ENCODE results near the gene GPR179. TPM values are rescaled to one million over a fixed set of nuclear protein-coding genes. Genes with fewer than 3 reads are reported as not detected.

The GPR179 gene
- total RNA-seq, 1 experiment from 2014 or later = 0.09 TPM

DNA sequence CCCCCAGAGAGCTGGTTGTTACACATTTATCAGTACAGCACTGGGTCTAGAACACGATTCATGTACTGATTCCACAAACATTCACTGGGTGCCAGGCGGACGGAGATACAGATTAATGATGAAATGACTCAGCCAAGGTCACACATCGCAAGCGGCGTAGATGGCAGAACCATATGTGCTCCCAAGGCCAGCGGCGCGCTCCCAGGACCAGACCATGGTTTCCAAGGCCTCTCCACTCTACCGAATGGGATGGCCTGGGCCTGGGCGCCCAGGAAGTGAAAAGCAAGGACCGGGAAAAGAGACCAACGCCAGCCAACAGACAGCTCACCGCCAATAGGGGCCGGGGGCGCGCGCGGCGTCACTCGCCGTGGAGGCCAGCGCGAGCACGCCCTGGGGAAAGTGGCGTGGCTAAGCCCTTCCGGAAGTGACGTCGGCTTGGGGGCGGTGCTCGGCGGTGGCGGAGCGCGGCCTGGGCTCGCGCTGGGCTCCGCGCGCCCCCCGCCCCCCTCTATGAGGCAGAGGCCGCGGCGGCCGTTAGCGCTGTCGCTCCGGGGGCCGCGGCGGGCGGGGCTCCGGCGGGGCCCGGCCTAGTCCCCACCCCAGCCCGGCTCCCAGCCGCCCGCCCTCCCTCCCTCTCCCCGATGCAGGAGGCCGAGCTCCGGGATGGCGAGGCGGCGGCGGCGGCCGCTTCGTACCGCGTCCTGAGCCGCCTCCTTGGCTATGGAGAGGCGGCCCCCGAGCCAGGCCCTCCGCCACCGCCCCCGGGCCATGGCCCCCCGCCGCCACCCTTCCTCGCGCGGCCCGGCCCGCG is 7.9 kb upstream of the GPR179 start, which contains the start of gene SOCS7:
Gene SOCS7, plus strand, starts transcription at position 433 of the 811 bp plus-strand sequence. Its CDS starts 209 bp downstream, at position 642.
- ATAC-seq (peak; percentile 81), DNase-seq (ENCODE audit: low spot score) (peak; percentile 90)
- TF ChIP-seq SP1 (CRISPR knock-in tag; conservative IDR thresholded peaks at IDR 0.05) = peak; percentile 81
- TF ChIP-seq ETV6 (CRISPR knock-in tag; IDR thresholded peaks at IDR 0.05) = peak; percentile 73
- TF ChIP-seq OVOL2 (CRISPR knock-in tag; IDR thresholded peaks at IDR 0.05; ENCODE audit: borderline replicate concordance) = no peak
- TF ChIP-seq FOXK1 (CRISPR knock-in tag; IDR thresholded peaks at IDR 0.05) = 0 out of 2 replicates have a peak, but pooled peaks have one; percentile 15
- TF ChIP-seq, protein P1, sequence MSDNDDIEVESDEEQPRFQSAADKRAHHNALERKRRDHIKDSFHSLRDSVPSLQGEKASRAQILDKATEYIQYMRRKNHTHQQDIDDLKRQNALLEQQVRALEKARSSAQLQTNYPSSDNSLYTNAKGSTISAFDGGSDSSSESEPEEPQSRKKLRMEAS (CRISPR knock-in tag; IDR thresholded peaks at IDR 0.05) = peak; percentile 69; the same call in 1 of the 2 replicates
- TF ChIP-seq TCF7 (CRISPR knock-in tag; IDR thresholded peaks at IDR 0.05; ENCODE audit: low read depth) = no peak
- TF ChIP-seq, protein P2, sequence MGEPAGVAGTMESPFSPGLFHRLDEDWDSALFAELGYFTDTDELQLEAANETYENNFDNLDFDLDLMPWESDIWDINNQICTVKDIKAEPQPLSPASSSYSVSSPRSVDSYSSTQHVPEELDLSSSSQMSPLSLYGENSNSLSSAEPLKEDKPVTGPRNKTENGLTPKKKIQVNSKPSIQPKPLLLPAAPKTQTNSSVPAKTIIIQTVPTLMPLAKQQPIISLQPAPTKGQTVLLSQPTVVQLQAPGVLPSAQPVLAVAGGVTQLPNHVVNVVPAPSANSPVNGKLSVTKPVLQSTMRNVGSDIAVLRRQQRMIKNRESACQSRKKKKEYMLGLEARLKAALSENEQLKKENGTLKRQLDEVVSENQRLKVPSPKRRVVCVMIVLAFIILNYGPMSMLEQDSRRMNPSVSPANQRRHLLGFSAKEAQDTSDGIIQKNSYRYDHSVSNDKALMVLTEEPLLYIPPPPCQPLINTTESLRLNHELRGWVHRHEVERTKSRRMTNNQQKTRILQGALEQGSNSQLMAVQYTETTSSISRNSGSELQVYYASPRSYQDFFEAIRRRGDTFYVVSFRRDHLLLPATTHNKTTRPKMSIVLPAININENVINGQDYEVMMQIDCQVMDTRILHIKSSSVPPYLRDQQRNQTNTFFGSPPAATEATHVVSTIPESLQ (CRISPR knock-in tag; IDR thresholded peaks at IDR 0.05) = no peak
- TF ChIP-seq, protein P3, sequence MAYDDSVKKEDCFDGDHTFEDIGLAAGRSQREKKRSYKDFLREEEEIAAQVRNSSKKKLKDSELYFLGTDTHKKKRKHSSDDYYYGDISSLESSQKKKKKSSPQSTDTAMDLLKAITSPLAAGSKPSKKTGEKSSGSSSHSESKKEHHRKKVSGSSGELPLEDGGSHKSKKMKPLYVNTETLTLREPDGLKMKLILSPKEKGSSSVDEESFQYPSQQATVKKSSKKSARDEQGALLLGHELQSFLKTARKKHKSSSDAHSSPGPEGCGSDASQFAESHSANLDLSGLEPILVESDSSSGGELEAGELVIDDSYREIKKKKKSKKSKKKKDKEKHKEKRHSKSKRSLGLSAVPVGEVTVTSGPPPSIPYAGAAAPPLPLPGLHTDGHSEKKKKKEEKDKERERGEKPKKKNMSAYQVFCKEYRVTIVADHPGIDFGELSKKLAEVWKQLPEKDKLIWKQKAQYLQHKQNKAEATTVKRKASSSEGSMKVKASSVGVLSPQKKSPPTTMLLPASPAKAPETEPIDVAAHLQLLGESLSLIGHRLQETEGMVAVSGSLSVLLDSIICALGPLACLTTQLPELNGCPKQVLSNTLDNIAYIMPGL (CRISPR knock-in tag; IDR thresholded peaks at IDR 0.05) = peak; percentile 22; the same call in 1 of the 2 replicates
- TF ChIP-seq, protein P4, sequence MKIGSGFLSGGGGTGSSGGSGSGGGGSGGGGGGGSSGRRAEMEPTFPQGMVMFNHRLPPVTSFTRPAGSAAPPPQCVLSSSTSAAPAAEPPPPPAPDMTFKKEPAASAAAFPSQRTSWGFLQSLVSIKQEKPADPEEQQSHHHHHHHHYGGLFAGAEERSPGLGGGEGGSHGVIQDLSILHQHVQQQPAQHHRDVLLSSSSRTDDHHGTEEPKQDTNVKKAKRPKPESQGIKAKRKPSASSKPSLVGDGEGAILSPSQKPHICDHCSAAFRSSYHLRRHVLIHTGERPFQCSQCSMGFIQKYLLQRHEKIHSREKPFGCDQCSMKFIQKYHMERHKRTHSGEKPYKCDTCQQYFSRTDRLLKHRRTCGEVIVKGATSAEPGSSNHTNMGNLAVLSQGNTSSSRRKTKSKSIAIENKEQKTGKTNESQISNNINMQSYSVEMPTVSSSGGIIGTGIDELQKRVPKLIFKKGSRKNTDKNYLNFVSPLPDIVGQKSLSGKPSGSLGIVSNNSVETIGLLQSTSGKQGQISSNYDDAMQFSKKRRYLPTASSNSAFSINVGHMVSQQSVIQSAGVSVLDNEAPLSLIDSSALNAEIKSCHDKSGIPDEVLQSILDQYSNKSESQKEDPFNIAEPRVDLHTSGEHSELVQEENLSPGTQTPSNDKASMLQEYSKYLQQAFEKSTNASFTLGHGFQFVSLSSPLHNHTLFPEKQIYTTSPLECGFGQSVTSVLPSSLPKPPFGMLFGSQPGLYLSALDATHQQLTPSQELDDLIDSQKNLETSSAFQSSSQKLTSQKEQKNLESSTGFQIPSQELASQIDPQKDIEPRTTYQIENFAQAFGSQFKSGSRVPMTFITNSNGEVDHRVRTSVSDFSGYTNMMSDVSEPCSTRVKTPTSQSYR (CRISPR knock-in tag; IDR thresholded peaks at IDR 0.05) = 0 out of 2 replicates have a peak, but pooled peaks have one; percentile 30
- TF ChIP-seq, protein P5, sequence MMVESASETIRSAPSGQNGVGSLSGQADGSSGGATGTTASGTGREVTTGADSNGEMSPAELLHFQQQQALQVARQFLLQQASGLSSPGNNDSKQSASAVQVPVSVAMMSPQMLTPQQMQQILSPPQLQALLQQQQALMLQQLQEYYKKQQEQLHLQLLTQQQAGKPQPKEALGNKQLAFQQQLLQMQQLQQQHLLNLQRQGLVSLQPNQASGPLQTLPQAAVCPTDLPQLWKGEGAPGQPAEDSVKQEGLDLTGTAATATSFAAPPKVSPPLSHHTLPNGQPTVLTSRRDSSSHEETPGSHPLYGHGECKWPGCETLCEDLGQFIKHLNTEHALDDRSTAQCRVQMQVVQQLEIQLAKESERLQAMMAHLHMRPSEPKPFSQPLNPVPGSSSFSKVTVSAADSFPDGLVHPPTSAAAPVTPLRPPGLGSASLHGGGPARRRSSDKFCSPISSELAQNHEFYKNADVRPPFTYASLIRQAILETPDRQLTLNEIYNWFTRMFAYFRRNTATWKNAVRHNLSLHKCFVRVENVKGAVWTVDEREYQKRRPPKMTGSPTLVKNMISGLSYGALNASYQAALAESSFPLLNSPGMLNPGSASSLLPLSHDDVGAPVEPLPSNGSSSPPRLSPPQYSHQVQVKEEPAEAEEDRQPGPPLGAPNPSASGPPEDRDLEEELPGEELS (CRISPR knock-in tag; IDR thresholded peaks at IDR 0.05) = peak; percentile 71; the same call in 1 of the 2 replicates
- peak; percentile 92 for TF ChIP-seq CREM (CRISPR knock-in tag; IDR thresholded peaks at IDR 0.05)
- peak; percentile 82 for TF ChIP-seq GABPB1 (CRISPR knock-in tag; IDR thresholded peaks at IDR 0.05)
- peak; percentile 62 for TF ChIP-seq GTF2I (CRISPR knock-in tag; conservative IDR thresholded peaks at IDR 0.05)
- CTCF ChIA-PET = interaction anchor here (0.6 to 4.7 kb wide), 14 partner anchors 9 to 206 kb away, joined by 3 to 51 read pairs (median 6); no protein-coding TSS in a partner anchor
- no peaks in the 10 kb centered on the region; the same call in 1 of the 2 replicates for H3K27me3 Mint-ChIP-seq (ENCODE audit: low read depth)
- peaks cover 48% of the 10 kb centered on the region for H3K4me1 Mint-ChIP-seq
- H3K9me3 Mint-ChIP-seq = no peaks in the 10 kb centered on the region
- H3K27ac Mint-ChIP-seq = peak within 1 kb of the TSS; percentile 98
- POLR2A ChIA-PET = interaction anchor here (0.9 to 1.3 kb wide), 2 partner anchors 52 to 64 kb away, joined by 3 read pairs; no protein-coding TSS in a partner anchor
- H3K4me3 Mint-ChIP-seq = peak within 1 kb of the TSS; percentile 79
- no peaks in the 10 kb centered on the region for H3K36me3 Mint-ChIP-seq

DNA sequence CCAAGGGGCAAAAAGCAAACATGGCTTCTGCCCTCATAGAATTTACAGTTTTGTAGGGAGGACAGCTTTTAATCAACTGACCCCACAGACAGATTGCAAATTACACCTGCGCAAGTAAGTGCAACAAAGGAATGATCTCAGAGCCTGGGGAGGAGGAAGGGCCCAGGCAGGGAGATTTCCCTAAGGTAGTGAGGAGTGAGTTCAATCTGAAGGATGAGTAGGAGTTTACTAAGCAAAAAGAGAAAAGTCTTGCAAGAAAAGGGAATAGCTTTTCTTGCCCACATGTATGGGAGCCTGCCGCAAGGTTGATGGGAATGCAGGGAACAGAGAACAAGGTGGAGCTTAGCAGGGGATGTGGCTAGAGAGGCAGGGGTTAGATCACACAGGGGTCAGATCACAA is 6.3 kb upstream of the GPR179 start:
- Mint-ChIP-seq H3K27ac (peak overlapping the region; percentile 98), H3K4me1 (peaks cover 42% of the 10 kb centered on the region), H3K36me3 (no peaks in the 10 kb centered on the region), H3K4me3 (no peak overlapping the region; the same call in 1 of the 2 replicates), H3K9me3 (no peaks in the 10 kb centered on the region), H3K27me3 (ENCODE audit: low read depth) (no peaks in the 10 kb centered on the region; the same call in 1 of the 2 replicates)
- ChIA-PET POLR2A (interaction anchor here (1.3 to 1.9 kb wide), 2 partner anchors 65 to 102 kb away, joined by 4 to 20 read pairs; no protein-coding TSS in a partner anchor), CTCF (interaction anchor here (0.6 to 10.5 kb wide), 21 partner anchors 8 to 318 kb away, joined by 3 to 222 read pairs (median 8); no protein-coding TSS in a partner anchor)
- ATAC-seq (no peak), DNase-seq (ENCODE audit: low spot score) (no peak)
- no peak for TF ChIP-seq NR1H2 (CRISPR knock-in tag; IDR thresholded peaks at IDR 0.05)
- TF ChIP-seq, protein P6, sequence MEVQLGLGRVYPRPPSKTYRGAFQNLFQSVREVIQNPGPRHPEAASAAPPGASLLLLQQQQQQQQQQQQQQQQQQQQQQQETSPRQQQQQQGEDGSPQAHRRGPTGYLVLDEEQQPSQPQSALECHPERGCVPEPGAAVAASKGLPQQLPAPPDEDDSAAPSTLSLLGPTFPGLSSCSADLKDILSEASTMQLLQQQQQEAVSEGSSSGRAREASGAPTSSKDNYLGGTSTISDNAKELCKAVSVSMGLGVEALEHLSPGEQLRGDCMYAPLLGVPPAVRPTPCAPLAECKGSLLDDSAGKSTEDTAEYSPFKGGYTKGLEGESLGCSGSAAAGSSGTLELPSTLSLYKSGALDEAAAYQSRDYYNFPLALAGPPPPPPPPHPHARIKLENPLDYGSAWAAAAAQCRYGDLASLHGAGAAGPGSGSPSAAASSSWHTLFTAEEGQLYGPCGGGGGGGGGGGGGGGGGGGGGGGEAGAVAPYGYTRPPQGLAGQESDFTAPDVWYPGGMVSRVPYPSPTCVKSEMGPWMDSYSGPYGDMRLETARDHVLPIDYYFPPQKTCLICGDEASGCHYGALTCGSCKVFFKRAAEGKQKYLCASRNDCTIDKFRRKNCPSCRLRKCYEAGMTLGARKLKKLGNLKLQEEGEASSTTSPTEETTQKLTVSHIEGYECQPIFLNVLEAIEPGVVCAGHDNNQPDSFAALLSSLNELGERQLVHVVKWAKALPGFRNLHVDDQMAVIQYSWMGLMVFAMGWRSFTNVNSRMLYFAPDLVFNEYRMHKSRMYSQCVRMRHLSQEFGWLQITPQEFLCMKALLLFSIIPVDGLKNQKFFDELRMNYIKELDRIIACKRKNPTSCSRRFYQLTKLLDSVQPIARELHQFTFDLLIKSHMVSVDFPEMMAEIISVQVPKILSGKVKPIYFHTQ (CRISPR knock-in tag; IDR thresholded peaks at IDR 0.05) = no peak
- TF ChIP-seq, protein P7, sequence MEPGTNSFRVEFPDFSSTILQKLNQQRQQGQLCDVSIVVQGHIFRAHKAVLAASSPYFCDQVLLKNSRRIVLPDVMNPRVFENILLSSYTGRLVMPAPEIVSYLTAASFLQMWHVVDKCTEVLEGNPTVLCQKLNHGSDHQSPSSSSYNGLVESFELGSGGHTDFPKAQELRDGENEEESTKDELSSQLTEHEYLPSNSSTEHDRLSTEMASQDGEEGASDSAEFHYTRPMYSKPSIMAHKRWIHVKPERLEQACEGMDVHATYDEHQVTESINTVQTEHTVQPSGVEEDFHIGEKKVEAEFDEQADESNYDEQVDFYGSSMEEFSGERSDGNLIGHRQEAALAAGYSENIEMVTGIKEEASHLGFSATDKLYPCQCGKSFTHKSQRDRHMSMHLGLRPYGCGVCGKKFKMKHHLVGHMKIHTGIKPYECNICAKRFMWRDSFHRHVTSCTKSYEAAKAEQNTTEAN (CRISPR knock-in tag; IDR thresholded peaks at IDR 0.05) = no peak
- TF ChIP-seq, protein P8, sequence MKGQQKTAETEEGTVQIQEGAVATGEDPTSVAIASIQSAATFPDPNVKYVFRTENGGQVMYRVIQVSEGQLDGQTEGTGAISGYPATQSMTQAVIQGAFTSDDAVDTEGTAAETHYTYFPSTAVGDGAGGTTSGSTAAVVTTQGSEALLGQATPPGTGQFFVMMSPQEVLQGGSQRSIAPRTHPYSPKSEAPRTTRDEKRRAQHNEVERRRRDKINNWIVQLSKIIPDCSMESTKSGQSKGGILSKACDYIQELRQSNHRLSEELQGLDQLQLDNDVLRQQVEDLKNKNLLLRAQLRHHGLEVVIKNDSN (CRISPR knock-in tag; IDR thresholded peaks at IDR 0.05) = no peak
- TF ChIP-seq ESRRA (CRISPR knock-in tag; IDR thresholded peaks at IDR 0.05; ENCODE audit: borderline replicate concordance) = no peak
